NB4 (cell line): ENCODE measurements around the gene IL1A.

Experiments used
- MYC ChIP-seq: IDR thresholded peaks from 2 replicates; pipeline ENCODE4 v1.6.1; 2011; ENCODE audit warnings: low read depth, low read length
- POLR2A ChIP-seq: IDR thresholded peaks from 2 replicates; pipeline ENCODE4 v1.6.1; 2011; ENCODE audit warnings: mild to moderate bottlenecking; ENCODE audit not compliant: insufficient read length; ENCODE audit errors: extremely low read depth
- TF ChIP-seq, protein P1 (sequence below): IDR thresholded peaks from one replicate; pipeline ENCODE4 v1.5.1; 2012; ENCODE audit warnings: low read depth, low read length
- TF ChIP-seq, protein P2 (sequence below): IDR thresholded peaks from 2 replicates; pipeline ENCODE4 v1.6.1; 2011; ENCODE audit warnings: low read depth, low read length

DNA sequence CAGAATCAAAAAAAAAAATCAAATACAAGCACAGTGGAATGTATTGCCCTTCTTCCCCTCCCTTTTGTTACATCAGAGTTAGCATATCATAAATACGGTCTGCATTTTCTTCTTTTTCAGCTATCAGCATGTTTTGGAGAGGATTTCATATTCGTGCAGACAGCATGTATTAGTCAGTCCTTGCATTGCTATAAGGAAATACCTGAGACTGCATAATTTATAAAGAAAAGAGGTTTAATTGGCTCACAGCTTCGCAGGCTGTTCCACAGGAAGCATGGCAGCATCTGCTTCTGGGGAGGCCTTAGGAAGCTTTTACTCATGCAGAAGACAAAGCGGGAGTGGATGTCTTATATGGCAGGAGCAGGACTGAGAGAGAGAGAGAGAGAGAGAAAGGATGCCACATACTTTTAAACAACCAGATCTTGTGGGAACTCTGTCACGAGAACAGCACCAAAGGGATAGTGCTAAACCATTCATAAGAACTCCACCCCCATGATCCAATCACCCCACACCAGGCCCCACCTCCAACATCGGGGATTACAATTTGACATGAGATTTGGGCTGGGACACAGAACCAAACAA, 43.4 kb upstream of the IL1A start:
- TF ChIP-seq, protein P1, sequence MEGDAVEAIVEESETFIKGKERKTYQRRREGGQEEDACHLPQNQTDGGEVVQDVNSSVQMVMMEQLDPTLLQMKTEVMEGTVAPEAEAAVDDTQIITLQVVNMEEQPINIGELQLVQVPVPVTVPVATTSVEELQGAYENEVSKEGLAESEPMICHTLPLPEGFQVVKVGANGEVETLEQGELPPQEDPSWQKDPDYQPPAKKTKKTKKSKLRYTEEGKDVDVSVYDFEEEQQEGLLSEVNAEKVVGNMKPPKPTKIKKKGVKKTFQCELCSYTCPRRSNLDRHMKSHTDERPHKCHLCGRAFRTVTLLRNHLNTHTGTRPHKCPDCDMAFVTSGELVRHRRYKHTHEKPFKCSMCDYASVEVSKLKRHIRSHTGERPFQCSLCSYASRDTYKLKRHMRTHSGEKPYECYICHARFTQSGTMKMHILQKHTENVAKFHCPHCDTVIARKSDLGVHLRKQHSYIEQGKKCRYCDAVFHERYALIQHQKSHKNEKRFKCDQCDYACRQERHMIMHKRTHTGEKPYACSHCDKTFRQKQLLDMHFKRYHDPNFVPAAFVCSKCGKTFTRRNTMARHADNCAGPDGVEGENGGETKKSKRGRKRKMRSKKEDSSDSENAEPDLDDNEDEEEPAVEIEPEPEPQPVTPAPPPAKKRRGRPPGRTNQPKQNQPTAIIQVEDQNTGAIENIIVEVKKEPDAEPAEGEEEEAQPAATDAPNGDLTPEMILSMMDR: no peak
- TF ChIP-seq, protein P2, sequence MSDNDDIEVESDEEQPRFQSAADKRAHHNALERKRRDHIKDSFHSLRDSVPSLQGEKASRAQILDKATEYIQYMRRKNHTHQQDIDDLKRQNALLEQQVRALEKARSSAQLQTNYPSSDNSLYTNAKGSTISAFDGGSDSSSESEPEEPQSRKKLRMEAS: no peak
- no peak for TF ChIP-seq POLR2A
- TF ChIP-seq MYC: no peak
